Prostate gland (tissue), 2 donors: Measurements from ENCODE around the gene EHD1.

Experiments
- POLR2A ChIP-seq: fragments of 450-650 bp; IDR thresholded peaks from one replicate; pipeline ENCODE4 v1.6.1; 2016; ENCODE audit warnings: antibody characterized with exemption, mild to moderate bottlenecking
- TF ChIP-seq, protein P1 (sequence below), 4 experiments: fragments of 200-600 bp in 2 of 4; fragments of 450-650 bp in 2 of 4; sonication (generic) in 2 of 4; IDR thresholded peaks; 1 replicate in 3 of 4; 2 replicates in 1 of 4; pipeline ENCODE4 v1.5.1; 2016 to 2019; ENCODE audit warnings: antibody characterized with exemption in 4 of 4, mild to moderate bottlenecking in 2 of 4, moderate library complexity in 2 of 4

DNA sequence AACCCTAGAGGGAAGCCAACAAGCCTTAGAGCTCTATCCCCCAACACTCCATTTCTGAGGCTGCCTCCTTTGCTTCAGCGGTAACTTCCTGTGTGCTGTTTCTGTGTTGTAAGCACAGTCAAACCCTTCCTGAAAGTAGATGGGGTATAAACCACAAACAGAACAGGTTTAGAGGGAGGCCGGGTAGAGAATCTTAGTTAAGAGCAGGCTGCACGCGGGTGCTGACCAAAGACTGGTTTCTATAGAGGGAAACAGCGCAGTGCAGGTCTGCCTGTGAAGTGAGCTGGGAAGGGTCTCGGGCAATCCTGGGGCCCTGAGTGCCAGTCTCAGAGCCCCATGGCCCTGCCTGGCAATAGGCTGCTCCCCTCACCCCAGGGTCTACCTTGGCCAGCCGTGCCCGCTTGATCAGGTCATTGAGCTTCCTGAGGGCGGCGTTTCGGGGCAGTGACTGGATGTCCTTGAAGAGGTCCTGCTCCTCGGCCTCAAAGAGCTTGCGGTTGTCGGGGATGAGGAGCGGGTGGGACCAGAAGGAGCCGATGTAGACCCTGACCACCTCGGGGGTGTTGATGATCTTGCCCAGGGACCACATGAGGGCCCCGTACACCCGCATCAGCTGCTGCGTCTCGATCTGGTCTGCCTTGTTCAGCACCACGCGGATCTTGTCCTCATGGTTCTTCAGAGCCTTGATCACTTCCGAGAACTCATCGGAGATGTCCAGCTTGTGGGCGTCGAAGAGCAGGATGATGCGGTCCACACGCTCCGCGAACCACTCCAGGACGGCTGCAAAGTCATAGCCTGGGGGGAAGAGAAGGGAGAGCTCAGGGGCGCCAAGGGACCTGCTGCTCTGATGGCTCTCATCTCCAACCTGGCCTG is 18.6 kb downstream of the EHD1 start:
- TF ChIP-seq, protein P1, sequence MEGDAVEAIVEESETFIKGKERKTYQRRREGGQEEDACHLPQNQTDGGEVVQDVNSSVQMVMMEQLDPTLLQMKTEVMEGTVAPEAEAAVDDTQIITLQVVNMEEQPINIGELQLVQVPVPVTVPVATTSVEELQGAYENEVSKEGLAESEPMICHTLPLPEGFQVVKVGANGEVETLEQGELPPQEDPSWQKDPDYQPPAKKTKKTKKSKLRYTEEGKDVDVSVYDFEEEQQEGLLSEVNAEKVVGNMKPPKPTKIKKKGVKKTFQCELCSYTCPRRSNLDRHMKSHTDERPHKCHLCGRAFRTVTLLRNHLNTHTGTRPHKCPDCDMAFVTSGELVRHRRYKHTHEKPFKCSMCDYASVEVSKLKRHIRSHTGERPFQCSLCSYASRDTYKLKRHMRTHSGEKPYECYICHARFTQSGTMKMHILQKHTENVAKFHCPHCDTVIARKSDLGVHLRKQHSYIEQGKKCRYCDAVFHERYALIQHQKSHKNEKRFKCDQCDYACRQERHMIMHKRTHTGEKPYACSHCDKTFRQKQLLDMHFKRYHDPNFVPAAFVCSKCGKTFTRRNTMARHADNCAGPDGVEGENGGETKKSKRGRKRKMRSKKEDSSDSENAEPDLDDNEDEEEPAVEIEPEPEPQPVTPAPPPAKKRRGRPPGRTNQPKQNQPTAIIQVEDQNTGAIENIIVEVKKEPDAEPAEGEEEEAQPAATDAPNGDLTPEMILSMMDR (IDR thresholded peaks at IDR 0.05) = no peak
- no peak for TF ChIP-seq POLR2A
